Measurements from ENCODE around the gene GSTM2.

The GSTM2 gene

GRCh38 chr1:109629372-109630030 lies 38.4 kb upstream of the GSTM2 start:
- no peak for DNase-seq (ENCODE audit: low read depth in 2 of 2)

GRCh38 chr1:109630081-109630897 lies 37.6 kb upstream of the GSTM2 start:
- peak in 1 of 2 donors; percentile 29 for DNase-seq (ENCODE audit: low read depth in 2 of 2)

- DNase-seq (ENCODE audit: low read depth in 2 of 2), result no peak
These were observed 36.9 kb upstream of the GSTM2 start for GRCh38 chr1:109630898-109631512.

- no peak for DNase-seq (ENCODE audit: low read depth in 2 of 2)
These were observed 36.0 kb upstream of the GSTM2 start for GRCh38 chr1:109631513-109632505.

DNA sequence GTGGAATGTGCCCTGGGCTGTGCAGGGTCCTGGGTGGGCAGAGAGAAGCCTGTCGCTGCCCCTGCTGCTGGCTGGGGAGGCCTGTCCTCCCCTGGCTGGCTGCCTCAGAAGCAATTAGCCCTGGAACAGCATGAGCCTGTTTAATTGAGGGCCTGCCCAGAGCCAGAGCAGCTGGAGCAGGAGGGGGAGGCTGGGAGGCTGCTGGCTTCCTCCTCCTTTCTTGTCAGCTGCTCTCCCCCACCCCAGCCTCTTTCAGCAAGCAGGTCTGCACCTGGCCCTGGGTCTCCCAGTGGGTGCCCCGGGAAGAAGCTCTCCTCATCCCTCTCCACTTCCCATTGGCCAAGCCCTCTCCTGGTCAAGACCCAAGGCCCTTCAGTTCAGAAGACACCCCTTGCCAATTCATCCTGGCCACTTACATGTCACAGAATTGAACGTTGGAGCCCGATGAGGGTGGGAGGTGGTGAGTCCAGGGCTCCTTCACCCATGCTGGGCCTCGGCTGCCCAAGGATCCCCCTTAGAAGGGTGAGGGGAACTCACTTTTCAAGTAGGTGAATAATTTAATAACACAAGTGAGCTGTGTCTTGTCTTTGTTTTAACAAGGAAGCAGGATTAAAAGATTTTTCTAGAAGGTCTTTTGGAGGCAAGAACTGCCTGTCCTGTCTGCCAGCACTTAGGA lies 35.0 kb upstream of the GSTM2 start:
- no peak for DNase-seq (ENCODE audit: low read depth in 2 of 2)

DNA sequence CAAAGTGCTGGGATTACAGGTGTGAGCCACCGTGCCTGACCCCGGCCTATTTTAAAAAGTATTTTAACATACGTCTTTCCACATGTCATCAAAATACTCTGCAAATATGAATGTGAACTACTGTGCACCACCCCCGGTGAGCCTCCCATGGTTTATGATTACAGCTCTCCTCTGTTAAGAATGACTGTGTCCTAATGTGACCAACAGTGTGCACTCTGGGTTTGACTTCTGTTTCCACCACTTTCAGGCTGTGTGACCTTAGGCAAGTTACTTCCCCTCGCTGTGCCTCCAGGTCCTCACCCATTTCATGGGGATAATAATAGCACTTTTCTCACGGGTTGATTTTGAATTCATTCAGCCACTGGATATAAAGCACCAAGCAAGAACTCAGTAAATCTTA lies 33.6 kb upstream of the GSTM2 start:
- no peak for DNase-seq (ENCODE audit: low read depth in 2 of 2)

GRCh38 chr1:109634771-109635750 lies 32.8 kb upstream of the GSTM2 start:
- DNase-seq (ENCODE audit: low read depth in 2 of 2), result no peak

DNA sequence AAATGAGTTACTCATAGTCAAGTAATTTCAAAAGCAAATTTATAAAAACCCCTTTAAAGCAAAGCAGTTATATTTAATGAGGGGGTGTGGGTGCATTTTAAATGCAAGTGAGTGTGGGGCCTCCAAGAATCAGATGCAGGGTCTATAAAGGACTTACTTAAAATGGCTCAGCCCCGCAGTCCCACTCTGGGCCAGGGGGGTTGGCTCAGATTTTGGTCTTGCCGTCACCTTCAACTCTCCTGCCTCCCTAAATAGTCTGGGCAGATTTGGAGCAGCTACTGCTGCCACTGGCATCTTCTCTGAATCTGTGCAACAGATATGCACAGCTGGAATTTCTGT lies 32.0 kb upstream of the GSTM2 start:
- no peak for DNase-seq (ENCODE audit: low read depth in 2 of 2)

GRCh38 chr1:109636201-109636952 lies 31.5 kb upstream of the GSTM2 start:
- no peak for DNase-seq (ENCODE audit: low read depth in 2 of 2)

- DNase-seq (ENCODE audit: low read depth in 2 of 2), result no peak
These were observed 30.4 kb upstream of the GSTM2 start for GRCh38 chr1:109637446-109637845.

DNA sequence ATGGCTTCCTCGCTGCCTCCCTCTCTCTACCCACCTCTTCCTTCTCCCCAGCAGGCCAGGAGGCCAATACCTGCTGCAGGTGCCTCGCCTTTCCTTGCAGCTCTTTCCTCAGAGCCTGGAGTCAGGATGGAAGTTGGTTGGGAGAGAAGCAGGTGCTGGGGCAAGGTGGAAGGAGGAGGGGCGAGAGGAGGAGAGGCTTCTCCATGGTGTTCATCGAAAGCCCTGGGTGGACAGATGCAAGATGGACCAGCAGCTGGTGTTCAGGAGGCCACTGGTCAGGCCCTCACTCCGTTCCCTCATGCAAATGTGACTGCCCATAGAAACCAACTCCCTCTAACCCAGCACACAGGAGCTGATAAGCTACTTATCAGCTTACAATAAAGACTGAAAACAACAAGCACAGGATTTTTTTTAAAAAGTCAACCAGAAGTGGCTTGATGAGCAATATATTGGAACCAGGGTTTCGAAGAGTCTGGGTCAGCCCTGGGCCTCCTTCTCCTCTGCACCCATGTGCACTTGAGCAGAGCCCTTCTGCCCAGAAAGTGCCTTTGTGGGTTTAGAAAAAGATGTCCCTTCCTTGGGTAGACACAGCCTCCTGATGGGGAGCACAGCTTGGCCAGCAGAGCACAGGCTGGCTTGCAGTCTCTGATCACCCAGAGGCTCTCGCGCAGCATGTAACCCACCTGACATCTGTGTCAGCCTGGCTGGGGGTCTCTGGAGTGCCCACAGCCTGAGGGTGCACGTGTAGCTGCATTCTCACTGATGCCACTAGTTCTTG lies 28.6 kb upstream of the GSTM2 start:
- DNase-seq (ENCODE audit: low read depth in 2 of 2), result no peak

GRCh38 chr1:109639841-109640184 lies 28.0 kb upstream of the GSTM2 start:
- no peak for DNase-seq (ENCODE audit: low read depth in 2 of 2)

- peak; percentile 77 for DNase-seq (ENCODE audit: low read depth in 2 of 2)
These were observed 27.5 kb upstream of the GSTM2 start for GRCh38 chr1:109640285-109640865.

- no peak for DNase-seq (ENCODE audit: low read depth in 2 of 2)
These were observed 26.6 kb upstream of the GSTM2 start for GRCh38 chr1:109641078-109641740.

DNA sequence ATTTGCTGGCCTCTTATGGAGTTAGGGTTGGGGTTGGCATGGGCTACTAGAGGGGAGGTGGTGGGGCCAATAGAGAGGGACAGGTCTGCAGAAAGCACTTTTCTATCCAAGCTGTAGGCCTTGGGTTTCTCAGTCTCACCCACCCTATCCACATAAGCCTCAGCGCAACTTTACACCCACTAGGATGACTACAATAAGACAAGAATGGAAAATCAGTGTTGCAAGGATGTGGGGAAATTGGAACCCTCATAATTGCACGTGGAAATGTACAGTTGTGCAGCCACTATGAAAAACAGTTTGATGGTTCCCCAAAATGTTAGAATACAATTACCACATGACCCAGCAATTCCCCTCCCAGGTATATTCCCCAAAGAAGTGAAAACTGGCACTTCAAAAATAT lies 26.0 kb upstream of the GSTM2 start:
- no peak for DNase-seq (ENCODE audit: low read depth in 2 of 2)

DNA sequence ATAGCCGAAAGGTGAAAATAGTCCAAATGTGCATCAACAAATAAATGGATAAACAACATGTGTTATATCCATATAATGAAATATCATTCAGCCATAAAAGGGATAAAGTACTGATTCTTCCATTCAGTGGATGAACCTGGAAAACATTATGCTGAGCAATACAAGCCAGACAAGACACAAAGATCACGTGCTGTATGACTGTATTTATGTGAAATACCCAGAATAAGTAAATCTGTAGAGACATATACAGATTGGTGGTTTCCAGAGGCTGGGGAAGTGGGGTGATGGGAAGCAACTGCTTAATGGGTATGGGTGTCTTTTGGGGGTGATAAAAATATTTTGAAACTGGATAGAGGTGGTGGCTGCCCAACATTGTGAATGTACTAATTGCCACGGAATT lies 25.2 kb upstream of the GSTM2 start:
- DNase-seq (ENCODE audit: low read depth in 2 of 2), result no peak

- peak; percentile 78 to 80 for DNase-seq (ENCODE audit: low read depth in 2 of 2)
These were observed 24.2 kb upstream of the GSTM2 start for GRCh38 chr1:109643385-109644230.

Data from stimulated activated CD8-positive, alpha-beta memory T cell treated with anti-CD3 and anti-CD28 coated beads, Interleukin-2, amount 100 ng/mL, for 1 hour (primary cell).